Immature natural killer cell (primary cell): Measurements from ENCODE around the gene IL11. TPM values are rescaled to one million over a fixed set of nuclear protein-coding genes. Genes with fewer than 3 reads are reported as not detected.

Experiments
- DNase-seq, 3 donors: peaks; one replicate each; pipeline ENCODE4 v3.0.0; 2022; ENCODE audit warnings: mixed read lengths in 1 of 3
- H3K27ac Mint-ChIP-seq, 6 donors: one replicate each; pipeline ENCODE4 v1.8.0; 2020; ENCODE audit warnings: mixed read lengths in 6 of 6, mild to moderate bottlenecking in 5 of 6, inconsistent platforms in 4 of 6, moderate library complexity in 3 of 6
- H3K27me3 Mint-ChIP-seq, 3 donors: one replicate each; pipeline ENCODE4 v1.8.0; 2020 to 2021; ENCODE audit warnings: low read depth in 3 of 3, mild to moderate bottlenecking in 3 of 3, mixed read lengths in 3 of 3, moderate library complexity in 3 of 3, inconsistent platforms in 1 of 3
- H3K36me3 Mint-ChIP-seq, 3 donors: one replicate each; pipeline ENCODE4 v1.8.0; 2020; ENCODE audit warnings: mixed read lengths in 3 of 3, inconsistent platforms in 2 of 3, mild to moderate bottlenecking in 2 of 3
- H3K4me1 Mint-ChIP-seq, 2 donors: one replicate each; pipeline ENCODE4 v1.8.0; 2020; ENCODE audit warnings: inconsistent platforms in 2 of 2, mild to moderate bottlenecking in 2 of 2, mixed read lengths in 2 of 2, moderate library complexity in 1 of 2
- H3K4me3 Mint-ChIP-seq, 5 donors: one replicate each; pipeline ENCODE4 v1.8.0; 2020; ENCODE audit warnings: mild to moderate bottlenecking in 5 of 5, mixed read lengths in 5 of 5, inconsistent platforms in 3 of 5, moderate library complexity in 3 of 5
- H3K9me3 Mint-ChIP-seq, 6 donors: one replicate each; pipeline ENCODE4 v1.8.0; 2020; ENCODE audit warnings: mild to moderate bottlenecking in 6 of 6, mixed read lengths in 6 of 6, inconsistent platforms in 4 of 6, moderate library complexity in 3 of 6
- polyA plus RNA-seq, 3 donors: library from polyadenylated mRNA; unstranded; fragments of 300-500 nt; fragmentation: Illumina TruSeq; gene quantifications; one replicate each; pipeline ENCODE4 v1.2.3, GENCODE V29; 2021

IL11 gene
- polyA plus RNA-seq, 3 donors from 2014 or later = not detected

- H3K4me3 Mint-ChIP-seq = no peak overlapping the region
- peaks cover 0 to 3% (median 2%) of the 10 kb centered on the region in 3 donors for H3K27me3 Mint-ChIP-seq
- no peaks in the 10 kb centered on the region for H3K9me3 Mint-ChIP-seq
- no peaks in the 10 kb centered on the region for H3K36me3 Mint-ChIP-seq
- no peak for DNase-seq
- H3K4me1 Mint-ChIP-seq = peaks cover 0 to 2% of the 10 kb centered on the region in 2 donors
- no peak overlapping the region for H3K27ac Mint-ChIP-seq
These were observed 11.0 kb downstream of the IL11 start for GRCh38 chr19:55358943-55359908.

DNA sequence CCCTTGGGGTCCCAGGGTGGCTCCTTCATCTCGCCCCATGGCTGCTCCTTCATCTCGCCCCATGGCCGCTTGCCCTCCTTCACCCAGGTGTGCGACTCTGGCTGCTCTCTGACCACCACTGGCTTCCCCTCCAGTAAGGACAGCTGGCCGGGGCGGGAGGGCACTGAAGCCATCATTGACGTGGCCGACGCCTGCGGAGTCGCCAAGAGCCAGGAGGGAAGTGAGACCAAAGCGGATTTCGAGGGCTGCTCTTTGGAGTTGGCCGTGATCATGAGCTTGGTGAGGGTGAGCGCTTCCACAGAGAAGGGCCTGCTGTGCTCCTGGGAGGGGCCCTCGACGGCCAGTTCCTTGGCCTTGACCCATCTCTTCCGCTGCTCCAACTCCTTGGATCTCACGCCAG lies 11.8 kb downstream of the IL11 start:
- H3K36me3 Mint-ChIP-seq = no peaks in the 10 kb centered on the region
- peaks cover 5 to 6% of the 10 kb centered on the region in 2 donors for H3K4me1 Mint-ChIP-seq
- no peak overlapping the region for H3K27ac Mint-ChIP-seq
- H3K9me3 Mint-ChIP-seq = no peaks in the 10 kb centered on the region
- peaks cover 0 to 6% (median 2%) of the 10 kb centered on the region in 3 donors for H3K27me3 Mint-ChIP-seq
- no peak overlapping the region for H3K4me3 Mint-ChIP-seq
- no peak for DNase-seq

GRCh38 chr19:55355213-55355821 lies 14.9 kb downstream of the IL11 start:
- DNase-seq = no peak
- Mint-ChIP-seq H3K27ac (peak overlapping the region in 1 of 6 donors; percentile 40), H3K4me3 (peak overlapping the region in 1 of 5 donors; percentile 13), H3K36me3 (no peaks in the 10 kb centered on the region), H3K4me1 (peaks cover 17% of the 10 kb centered on the region in 2 donors), H3K27me3 (peaks cover 3 to 16% (median 11%) of the 10 kb centered on the region in 3 donors), H3K9me3 (no peaks in the 10 kb centered on the region)

DNA sequence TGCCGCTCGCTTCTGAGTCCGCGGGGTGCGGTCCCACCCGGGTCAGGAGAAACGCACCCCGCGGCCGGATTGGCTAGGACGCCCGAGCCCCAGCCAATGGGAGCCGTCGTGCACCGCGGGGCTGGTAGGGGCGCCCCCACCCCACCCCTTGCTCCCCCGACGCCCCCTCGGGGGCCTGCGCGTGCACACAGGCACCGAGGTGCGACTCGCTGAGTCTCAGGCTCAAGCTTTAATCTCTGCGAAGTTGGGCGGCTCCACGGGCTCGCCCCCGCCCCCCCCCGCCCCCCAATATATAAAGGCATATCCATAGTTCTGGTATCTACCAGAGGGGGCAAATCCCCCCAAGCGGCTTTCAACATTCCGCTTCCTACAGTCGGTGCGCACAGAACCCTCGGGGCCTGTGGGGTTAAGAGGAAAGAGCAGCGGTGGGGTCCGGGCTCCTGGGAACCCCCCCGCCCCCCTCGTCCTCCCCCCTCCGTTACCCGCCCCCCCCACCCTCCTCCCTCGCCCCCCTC lies 15.5 kb downstream of the IL11 start, which contains the start of gene COX6B2:
Gene COX6B2 (minus strand): TSS at position 22 of the 515 bp plus-strand sequence. CDS start 198 bp downstream, outside the sequence.
- H3K36me3 Mint-ChIP-seq = no peaks in the 10 kb centered on the region
- peak within 1 kb of the TSS; percentile 75 to 90 (median 81) for H3K4me3 Mint-ChIP-seq
- H3K27me3 Mint-ChIP-seq = peaks cover 4 to 16% (median 11%) of the 10 kb centered on the region in 3 donors
- peak within 1 kb of the TSS in 3 of 6 donors; percentile 62 to 82 (median 62) for H3K27ac Mint-ChIP-seq
- peaks cover 17% of the 10 kb centered on the region in 2 donors for H3K4me1 Mint-ChIP-seq
- no peak for DNase-seq
- H3K9me3 Mint-ChIP-seq = no peaks in the 10 kb centered on the region

GRCh38 chr19:55353803-55354697 lies 16.2 kb downstream of the IL11 start:
- peak; percentile 61 to 78 (median 68) for DNase-seq
- peak overlapping the region; percentile 75 to 90 (median 81) for H3K4me3 Mint-ChIP-seq
- H3K36me3 Mint-ChIP-seq = no peaks in the 10 kb centered on the region
- H3K9me3 Mint-ChIP-seq = no peaks in the 10 kb centered on the region
- peaks cover 4 to 16% (median 13%) of the 10 kb centered on the region in 3 donors for H3K27me3 Mint-ChIP-seq
- H3K4me1 Mint-ChIP-seq = peaks cover 17% of the 10 kb centered on the region in 2 donors
- H3K27ac Mint-ChIP-seq = peak overlapping the region in 3 of 6 donors; percentile 62 to 82 (median 62)

- H3K27me3 Mint-ChIP-seq = peaks cover 4 to 16% (median 13%) of the 10 kb centered on the region in 3 donors
- peaks cover 17% of the 10 kb centered on the region in 2 donors for H3K4me1 Mint-ChIP-seq
- peak overlapping the region; percentile 75 to 90 (median 81) for H3K4me3 Mint-ChIP-seq
- H3K36me3 Mint-ChIP-seq = no peaks in the 10 kb centered on the region
- no peak for DNase-seq
- peak overlapping the region in 1 of 6 donors; percentile 27 for H3K27ac Mint-ChIP-seq
- no peaks in the 10 kb centered on the region for H3K9me3 Mint-ChIP-seq
These were observed 16.9 kb downstream of the IL11 start for GRCh38 chr19:55353356-55353802.

DNA sequence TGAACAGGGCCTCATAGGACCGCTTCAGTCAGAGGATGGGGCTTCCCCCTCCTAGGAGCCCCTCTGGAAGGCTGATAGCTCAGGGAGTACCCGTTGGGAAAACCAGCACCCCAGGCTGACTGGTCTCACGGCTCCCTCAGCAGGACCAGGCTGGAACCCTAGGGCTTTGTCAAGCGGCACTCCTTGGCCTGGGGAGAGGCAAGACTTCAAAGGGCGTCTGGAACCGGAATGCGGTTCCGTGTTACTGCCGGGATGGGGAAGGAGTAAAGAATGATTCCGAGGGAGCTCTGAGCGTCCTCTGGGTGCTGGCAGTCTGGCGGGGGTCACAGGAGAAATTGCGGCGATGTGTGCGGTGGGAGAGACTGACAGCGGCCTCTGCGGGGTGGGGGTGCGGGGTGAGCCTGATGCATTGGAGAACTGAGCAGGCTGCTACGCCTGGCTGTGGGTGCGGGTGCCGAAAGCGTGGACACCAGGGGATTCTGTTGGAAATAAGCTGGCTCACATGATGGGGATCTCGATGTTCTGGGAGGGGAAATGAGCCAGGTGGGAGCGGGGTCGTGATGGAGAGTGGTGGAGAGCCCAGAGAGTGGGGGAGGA lies 17.6 kb downstream of the IL11 start:
- Mint-ChIP-seq H3K9me3 (no peaks in the 10 kb centered on the region), H3K27me3 (peaks cover 4 to 16% (median 11%) of the 10 kb centered on the region in 3 donors), H3K4me1 (peaks cover 17% of the 10 kb centered on the region in 2 donors), H3K27ac (peak overlapping the region in 2 of 6 donors; percentile 27 to 49), H3K36me3 (no peaks in the 10 kb centered on the region), H3K4me3 (peak overlapping the region; percentile 27 to 81 (median 75))
- no peak for DNase-seq

- DNase-seq = no peak
- H3K27ac Mint-ChIP-seq = peak overlapping the region in 1 of 6 donors; percentile 20
- H3K27me3 Mint-ChIP-seq = peaks cover 4 to 15% (median 11%) of the 10 kb centered on the region in 3 donors
- H3K4me3 Mint-ChIP-seq = peak overlapping the region in 1 of 5 donors; percentile 33
- H3K9me3 Mint-ChIP-seq = no peaks in the 10 kb centered on the region
- H3K36me3 Mint-ChIP-seq = no peaks in the 10 kb centered on the region
- H3K4me1 Mint-ChIP-seq = peaks cover 17% of the 10 kb centered on the region in 2 donors
These were observed 18.2 kb downstream of the IL11 start for GRCh38 chr19:55352040-55352439.

GRCh38 chr19:55350620-55351315 lies 19.5 kb downstream of the IL11 start:
- no peak overlapping the region for H3K4me3 Mint-ChIP-seq
- DNase-seq = no peak

DNA sequence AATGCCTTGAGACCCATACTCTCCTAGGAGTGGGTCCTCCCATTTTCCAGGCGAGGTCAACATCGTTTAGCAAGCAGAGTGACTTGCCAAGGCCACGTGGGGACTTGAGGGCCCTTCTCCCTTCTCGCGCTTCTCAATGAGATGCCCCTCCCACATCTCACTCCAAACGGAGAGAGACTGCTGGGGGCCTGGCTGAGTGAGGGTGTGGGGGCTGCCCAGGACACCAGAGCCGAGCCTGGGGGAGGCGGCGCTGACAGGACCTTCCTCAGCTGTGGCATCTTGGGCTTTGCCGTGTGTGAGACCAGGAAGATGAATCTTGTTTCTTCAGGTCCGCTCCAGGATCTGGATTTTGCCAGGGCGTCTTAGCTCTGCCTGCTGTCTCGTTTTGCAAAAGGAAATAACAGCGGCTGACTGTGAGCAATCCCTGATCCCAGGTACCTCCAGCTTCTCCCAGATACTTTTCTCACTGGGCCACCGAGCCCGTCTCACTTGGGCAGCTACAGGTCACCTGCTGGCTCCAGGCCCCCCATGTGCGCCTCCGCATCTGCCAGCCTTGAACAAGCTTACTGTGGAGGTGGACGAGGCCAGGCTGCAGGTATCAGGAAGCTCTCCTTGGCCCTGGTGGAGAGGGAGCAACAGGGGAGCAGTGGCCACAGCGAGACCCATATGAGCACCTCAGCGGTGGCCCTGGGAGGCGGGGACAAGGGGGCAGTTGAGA lies 21.8 kb downstream of the IL11 start:
- Mint-ChIP-seq H3K27me3 (peaks cover 4 to 16% (median 11%) of the 10 kb centered on the region in 3 donors), H3K4me3 (no peak overlapping the region)

More at GRCh38 chr19:55350620-55351315, 19.5 kb downstream of the IL11 start:
- peak overlapping the region in 1 of 6 donors; percentile 64 for H3K27ac Mint-ChIP-seq
- H3K4me1 Mint-ChIP-seq = peaks cover 17% of the 10 kb centered on the region in 2 donors
- no peaks in the 10 kb centered on the region for H3K36me3 Mint-ChIP-seq
- peaks cover 4 to 13% (median 11%) of the 10 kb centered on the region in 3 donors for H3K27me3 Mint-ChIP-seq
- no peaks in the 10 kb centered on the region for H3K9me3 Mint-ChIP-seq

GRCh38 chr19:55347442-55348009 lies 22.7 kb downstream of the IL11 start:
- H3K36me3 Mint-ChIP-seq = no peaks in the 10 kb centered on the region
- no peak overlapping the region for H3K4me3 Mint-ChIP-seq
- H3K9me3 Mint-ChIP-seq = no peaks in the 10 kb centered on the region
- H3K27me3 Mint-ChIP-seq = peaks cover 2 to 12% (median 4%) of the 10 kb centered on the region in 3 donors
- H3K27ac Mint-ChIP-seq = no peak overlapping the region
- H3K4me1 Mint-ChIP-seq = peaks cover 2 to 3% of the 10 kb centered on the region in 2 donors
- DNase-seq = no peak

More for the DNA sequence above, 21.8 kb downstream of the IL11 start:
- Mint-ChIP-seq H3K4me1 (peaks cover 11 to 12% of the 10 kb centered on the region in 2 donors), H3K36me3 (no peaks in the 10 kb centered on the region), H3K27ac (no peak overlapping the region), H3K9me3 (no peaks in the 10 kb centered on the region)
- DNase-seq = no peak
